Measurements from ENCODE around the gene PDZD7. TPM values are rescaled to one million over a fixed set of nuclear protein-coding genes. Genes with fewer than 3 reads are reported as not detected.

PDZD7 gene
- total RNA-seq, 1 experiment from 2014 or later = 2.3 TPM

GRCh38 chr10:101065481-101066145 lies 34.7 kb upstream of the PDZD7 start:
- H3K4me3 ChIP-seq (ENCODE audit: insufficient read depth, low read depth, low read length) = no peak overlapping the region; the same call in 1 of the 2 replicates

DNA sequence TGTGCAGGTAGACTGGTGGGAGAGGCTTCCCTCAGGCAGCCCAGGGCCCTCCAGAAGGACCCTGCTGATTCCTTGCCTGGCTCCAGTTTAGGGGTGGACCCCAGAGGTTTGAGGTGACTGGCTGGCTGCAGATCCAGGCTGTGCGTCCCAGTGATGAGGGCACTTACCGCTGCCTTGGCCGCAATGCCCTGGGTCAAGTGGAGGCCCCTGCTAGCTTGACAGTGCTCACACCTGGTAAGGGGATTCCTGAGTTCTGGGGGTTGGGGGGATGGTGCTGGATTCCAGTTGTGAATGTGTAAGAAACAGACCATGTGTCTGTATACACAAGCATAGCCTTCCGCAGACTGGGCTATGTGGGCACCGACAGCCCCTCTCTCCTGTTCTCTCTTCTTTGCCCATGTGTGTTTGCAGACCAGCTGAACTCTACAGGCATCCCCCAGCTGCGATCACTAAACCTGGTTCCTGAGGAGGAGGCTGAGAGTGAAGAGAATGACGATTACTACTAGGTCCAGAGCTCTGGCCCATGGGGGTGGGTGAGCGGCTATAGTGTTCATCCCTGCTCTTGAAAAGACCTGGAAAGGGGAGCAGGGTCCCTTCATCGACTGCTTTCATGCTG lies 33.6 kb upstream of the PDZD7 start:
- DNase-seq = no peak
- no peak overlapping the region for H3K4me3 ChIP-seq (ENCODE audit: insufficient read depth, low read depth, low read length)
- no peaks in the 10 kb centered on the region for H3K36me3 ChIP-seq (replicated peaks; ENCODE audit: control insufficient read depth, insufficient read depth, low read length)
- H3K27me3 ChIP-seq (ENCODE audit: control insufficient read depth, insufficient read depth, low read length) = peaks cover 62% of the 10 kb centered on the region

More at GRCh38 chr10:101065481-101066145, 34.7 kb upstream of the PDZD7 start:
- no peak for DNase-seq
- peaks cover 62% of the 10 kb centered on the region for H3K27me3 ChIP-seq (ENCODE audit: control insufficient read depth, insufficient read depth, low read length)
- no peaks in the 10 kb centered on the region for H3K36me3 ChIP-seq (replicated peaks; ENCODE audit: control insufficient read depth, insufficient read depth, low read length)

DNA sequence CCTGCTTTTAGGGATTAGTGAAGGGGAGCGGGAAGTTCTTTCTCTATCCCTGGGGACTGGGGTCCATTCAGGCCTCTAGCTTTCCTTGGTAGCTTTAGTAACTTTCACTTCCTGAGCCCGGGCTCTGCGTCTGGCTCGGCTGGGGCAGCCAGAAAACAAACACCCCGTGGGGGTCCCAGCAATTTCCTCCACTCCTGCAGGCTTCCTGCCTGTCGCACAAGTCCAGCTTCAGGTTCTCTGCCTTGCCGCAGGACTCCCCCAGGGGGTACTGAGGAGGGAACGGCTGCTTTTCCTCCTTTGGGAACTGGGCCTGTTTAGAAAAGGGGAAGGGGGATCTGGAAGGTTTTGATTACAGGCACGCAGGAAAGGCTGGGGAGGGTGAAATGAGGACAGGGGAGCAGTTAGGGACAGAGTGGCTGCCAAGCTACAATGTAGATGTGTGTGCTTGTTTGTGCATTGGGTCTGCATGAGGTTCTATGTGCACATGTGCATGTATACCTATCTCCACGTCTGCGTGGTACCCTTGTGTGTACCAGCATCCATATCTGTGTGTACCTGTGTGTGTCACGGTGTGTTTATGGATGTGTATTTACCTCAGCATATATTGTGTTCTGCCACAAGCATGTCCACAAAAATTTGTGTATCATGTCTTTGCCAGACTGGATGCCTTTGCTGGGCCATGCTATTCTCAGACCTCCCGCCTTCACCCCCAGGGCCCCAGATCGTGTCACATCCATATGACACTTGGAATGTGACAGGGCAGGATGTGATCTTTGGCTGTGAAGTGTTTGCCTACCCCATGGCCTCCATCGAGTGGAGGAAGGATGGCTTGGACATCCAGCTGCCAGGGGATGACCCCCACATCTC lies 32.9 kb upstream of the PDZD7 start:
- no peaks in the 10 kb centered on the region for H3K36me3 ChIP-seq (replicated peaks; ENCODE audit: control insufficient read depth, insufficient read depth, low read length)
- peak; percentile 76 for DNase-seq
- H3K27me3 ChIP-seq (ENCODE audit: control insufficient read depth, insufficient read depth, low read length) = peaks cover 62% of the 10 kb centered on the region
- peak overlapping the region; percentile 4; the same call in 1 of the 2 replicates for H3K4me3 ChIP-seq (ENCODE audit: insufficient read depth, low read depth, low read length)

GRCh38 chr10:101063050-101063525 lies 32.2 kb upstream of the PDZD7 start:
- Histone ChIP-seq H3K36me3 (replicated peaks; ENCODE audit: control insufficient read depth, insufficient read depth, low read length) (no peaks in the 10 kb centered on the region), H3K4me3 (ENCODE audit: insufficient read depth, low read depth, low read length) (peak overlapping the region; percentile 65), H3K27me3 (ENCODE audit: control insufficient read depth, insufficient read depth, low read length) (peaks cover 62% of the 10 kb centered on the region)
- DNase-seq = no peak

DNA sequence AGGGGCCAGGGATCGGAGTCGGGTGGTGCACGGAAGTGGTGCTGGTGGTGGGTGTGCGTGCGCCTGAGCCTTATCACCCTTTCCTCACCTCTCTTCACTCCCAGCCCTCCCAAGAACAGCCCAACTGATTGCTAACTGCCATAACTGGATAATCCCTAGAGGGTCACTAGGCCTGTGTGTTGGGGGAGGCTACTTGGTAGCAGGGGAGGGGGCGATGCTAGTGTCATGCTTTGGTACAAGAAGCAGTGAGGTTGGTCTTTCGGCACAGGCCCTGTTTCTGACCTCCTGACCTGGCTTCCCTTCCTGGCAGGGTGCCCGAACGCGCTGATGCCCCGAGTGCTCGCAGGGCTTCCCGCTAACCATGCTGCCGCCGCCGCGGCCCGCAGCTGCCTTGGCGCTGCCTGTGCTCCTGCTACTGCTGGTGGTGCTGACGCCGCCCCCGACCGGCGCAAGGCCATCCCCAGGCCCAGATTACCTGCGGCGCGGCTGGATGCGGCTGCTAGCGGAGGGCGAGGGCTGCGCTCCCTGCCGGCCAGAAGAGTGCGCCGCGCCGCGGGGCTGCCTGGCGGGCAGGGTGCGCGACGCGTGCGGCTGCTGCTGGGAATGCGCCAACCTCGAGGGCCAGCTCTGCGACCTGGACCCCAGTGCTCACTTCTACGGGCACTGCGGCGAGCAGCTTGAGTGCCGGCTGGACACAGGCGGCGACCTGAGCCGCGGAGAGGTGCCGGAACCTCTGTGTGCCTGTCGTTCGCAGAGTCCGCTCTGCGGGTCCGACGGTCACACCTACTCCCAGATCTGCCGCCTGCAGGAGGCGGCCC lies 31.5 kb upstream of the PDZD7 start:
- Histone ChIP-seq H3K4me3 (ENCODE audit: insufficient read depth, low read depth, low read length) (peak overlapping the region; percentile 65), H3K27me3 (ENCODE audit: control insufficient read depth, insufficient read depth, low read length) (peaks cover 60% of the 10 kb centered on the region), H3K36me3 (replicated peaks; ENCODE audit: control insufficient read depth, insufficient read depth, low read length) (no peaks in the 10 kb centered on the region)
- peak; percentile 92 for DNase-seq

DNA sequence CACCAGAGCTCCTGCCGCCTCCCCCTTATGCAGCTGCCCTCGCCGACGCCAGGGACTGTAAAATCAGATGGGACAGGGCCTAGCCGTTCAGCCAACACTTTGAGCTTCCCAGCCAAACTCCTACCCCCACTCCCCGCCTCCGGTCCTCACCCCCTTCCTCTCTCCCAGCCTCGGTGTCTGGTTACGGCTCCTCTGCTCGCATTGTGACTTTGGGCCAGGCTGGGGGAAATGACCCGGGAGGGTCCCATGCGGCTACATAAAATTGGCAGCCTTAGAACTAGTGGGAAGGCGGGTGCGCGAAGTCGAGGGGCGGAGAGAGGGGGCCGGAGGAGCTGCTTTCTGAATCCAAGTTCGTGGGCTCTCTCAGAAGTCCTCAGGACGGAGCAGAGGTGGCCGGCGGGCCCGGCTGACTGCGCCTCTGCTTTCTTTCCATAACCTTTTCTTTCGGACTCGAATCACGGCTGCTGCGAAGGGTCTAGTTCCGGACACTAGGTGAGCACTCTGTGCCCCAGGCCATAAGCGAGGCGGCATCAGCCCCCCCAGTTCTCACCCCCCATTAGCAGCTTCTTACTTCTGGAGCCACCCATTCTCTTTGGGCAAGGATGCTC lies 30.8 kb upstream of the PDZD7 start, which contains the start of gene KAZALD1:
TSS of gene KAZALD1 (plus strand) at position 366 of the 608 bp plus-strand sequence. CDS start 604 bp downstream, outside the sequence.
- DNase-seq = peak; percentile 90
- Histone ChIP-seq H3K36me3 (replicated peaks; ENCODE audit: control insufficient read depth, insufficient read depth, low read length) (no peaks in the 10 kb centered on the region), H3K27me3 (ENCODE audit: control insufficient read depth, insufficient read depth, low read length) (peaks cover 53% of the 10 kb centered on the region), H3K4me3 (ENCODE audit: insufficient read depth, low read depth, low read length) (peak within 1 kb of the TSS; percentile 65)

- DNase-seq = peak; percentile 99
- Histone ChIP-seq H3K27me3 (ENCODE audit: control insufficient read depth, insufficient read depth, low read length) (peaks cover 47% of the 10 kb centered on the region), H3K36me3 (replicated peaks; ENCODE audit: control insufficient read depth, insufficient read depth, low read length) (no peaks in the 10 kb centered on the region), H3K4me3 (ENCODE audit: insufficient read depth, low read depth, low read length) (peak overlapping the region; percentile 65)
Measured at GRCh38 chr10:101060951-101061623, 30.2 kb upstream of the PDZD7 start.

DNA sequence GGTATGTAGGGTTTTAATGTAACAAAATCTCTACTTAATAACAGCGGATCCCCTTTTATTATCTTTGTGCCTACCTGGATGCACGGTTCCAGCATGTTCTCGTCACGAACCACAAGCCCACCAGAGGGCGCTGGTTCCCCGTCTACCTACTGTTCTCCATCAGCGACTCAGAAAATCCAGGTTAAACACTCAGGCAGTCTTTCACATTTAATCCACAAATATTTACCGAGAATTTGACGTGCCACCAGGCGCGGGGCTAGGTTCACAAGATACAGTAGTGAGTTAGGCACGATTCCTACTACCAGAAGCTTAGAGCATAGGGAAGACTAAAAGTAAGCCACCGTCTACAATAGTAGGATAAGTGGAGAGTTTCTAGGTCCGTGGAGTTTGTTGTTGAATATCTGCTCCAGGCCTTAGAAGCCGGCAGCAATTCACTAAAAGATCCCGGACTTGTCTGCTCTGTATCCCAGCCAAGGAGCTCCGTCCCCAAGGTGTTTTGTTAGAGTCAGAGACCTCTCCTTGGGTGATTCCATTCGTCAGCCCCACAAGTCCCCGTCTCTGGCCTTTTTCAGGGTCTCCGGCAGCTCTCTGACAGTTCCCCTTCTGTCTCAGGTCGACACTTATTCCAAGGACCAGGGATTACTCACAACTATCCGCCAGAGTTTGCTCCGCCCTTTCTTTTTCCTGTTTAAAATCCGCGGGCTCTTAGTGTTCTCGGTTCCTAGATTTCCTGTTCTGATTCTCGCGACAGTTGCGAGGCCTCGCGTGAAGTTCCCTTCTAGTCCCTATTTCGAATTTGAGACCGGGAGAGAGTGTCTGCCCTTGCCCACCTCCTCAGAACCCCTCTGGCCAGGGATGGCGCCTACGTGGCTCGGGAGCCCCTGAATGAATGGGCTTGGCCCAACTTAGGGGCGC lies 29.4 kb upstream of the PDZD7 start:
- peak; percentile 76 for DNase-seq
- Histone ChIP-seq H3K36me3 (replicated peaks; ENCODE audit: control insufficient read depth, insufficient read depth, low read length) (no peaks in the 10 kb centered on the region), H3K4me3 (ENCODE audit: insufficient read depth, low read depth, low read length) (peak overlapping the region; percentile 65), H3K27me3 (ENCODE audit: control insufficient read depth, insufficient read depth, low read length) (peaks cover 39% of the 10 kb centered on the region)

DNA sequence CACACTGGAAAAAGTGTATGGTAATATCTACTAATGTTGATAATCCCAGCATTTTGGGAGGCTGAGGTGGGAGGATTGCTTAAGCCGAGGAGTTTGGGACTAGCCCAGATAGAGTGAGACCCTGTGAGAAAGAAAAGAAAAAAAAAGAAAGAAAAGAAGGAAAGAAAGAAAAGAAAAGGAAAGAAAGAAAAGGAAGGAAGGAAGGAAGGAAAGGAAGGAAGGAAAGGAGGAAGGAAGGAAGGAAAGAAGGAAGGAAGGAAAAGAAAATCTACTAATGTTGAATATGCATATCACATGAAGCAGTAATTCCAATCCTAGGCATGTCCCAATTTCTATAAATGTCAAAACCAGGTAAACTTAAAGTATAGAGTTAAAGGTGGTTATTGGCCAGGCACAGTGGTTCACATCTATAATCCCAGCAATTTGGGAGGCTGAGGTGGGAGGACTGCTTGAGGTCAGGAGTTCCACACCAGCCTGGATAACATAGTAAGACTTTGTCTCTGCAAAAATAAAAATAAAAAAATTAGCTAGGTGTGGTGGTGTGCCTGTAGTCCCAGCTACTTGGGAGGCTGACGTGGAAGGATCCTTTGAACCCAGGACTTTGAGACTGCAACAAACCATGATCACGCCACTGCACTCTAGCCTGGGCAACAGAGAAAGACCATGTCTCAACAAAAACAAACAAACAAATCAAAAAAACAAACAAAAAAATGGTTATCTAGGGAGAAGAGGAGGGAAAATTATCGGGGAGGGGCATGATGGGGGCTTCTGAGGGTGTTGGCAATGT lies 25.6 kb upstream of the PDZD7 start:
- H3K4me3 ChIP-seq (ENCODE audit: insufficient read depth, low read depth, low read length) = no peak overlapping the region
- H3K27me3 ChIP-seq (ENCODE audit: control insufficient read depth, insufficient read depth, low read length) = peaks cover 2% of the 10 kb centered on the region; the same call in 1 of the 2 replicates
- no peak for DNase-seq
- H3K36me3 ChIP-seq (replicated peaks; ENCODE audit: control insufficient read depth, insufficient read depth, low read length) = no peaks in the 10 kb centered on the region

DNA sequence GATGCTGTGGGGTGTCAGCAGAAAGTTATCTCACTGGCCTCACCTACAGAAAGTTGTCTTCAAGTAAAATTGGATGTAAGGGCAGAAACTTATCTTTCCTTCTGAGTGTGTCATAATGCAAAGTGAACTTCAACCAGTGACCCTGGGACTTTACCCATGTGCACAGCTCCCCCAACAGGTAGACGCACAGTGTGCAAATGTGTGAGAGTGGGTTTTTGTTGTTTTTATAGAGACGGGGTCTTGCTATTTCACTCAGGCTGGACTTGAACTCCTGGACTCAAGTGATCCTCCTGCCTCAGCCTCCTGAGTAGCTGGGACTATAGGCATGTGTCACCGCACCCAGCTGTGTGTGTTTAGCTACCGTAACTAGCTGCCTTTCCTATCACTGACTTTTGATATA lies 24.5 kb upstream of the PDZD7 start:
- H3K27me3 ChIP-seq (ENCODE audit: control insufficient read depth, insufficient read depth, low read length) = peaks cover 8% of the 10 kb centered on the region
- DNase-seq = no peak
- no peak overlapping the region for H3K4me3 ChIP-seq (ENCODE audit: insufficient read depth, low read depth, low read length)
- no peaks in the 10 kb centered on the region for H3K36me3 ChIP-seq (replicated peaks; ENCODE audit: control insufficient read depth, insufficient read depth, low read length)

DNA sequence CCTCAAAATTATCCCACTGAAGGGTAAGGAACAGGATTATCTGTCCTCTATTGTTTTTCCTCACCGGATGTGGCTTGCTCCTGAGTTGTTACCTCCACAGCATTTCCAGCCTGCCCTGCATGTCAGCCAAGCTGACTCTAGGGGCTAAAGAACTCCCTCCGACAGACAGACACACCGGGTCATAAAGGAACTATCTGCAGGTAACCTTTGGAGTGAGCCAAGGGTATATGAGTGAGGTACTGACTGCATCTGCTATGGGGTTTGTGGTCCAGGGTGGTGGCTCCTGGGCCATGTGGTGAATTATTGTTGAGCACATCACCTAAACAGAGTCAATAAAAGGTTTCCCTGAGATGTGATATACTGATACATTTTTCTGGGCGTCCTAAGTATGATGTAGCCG lies 23.9 kb upstream of the PDZD7 start:
- no peaks in the 10 kb centered on the region for H3K36me3 ChIP-seq (replicated peaks; ENCODE audit: control insufficient read depth, insufficient read depth, low read length)
- DNase-seq = no peak
- H3K27me3 ChIP-seq (ENCODE audit: control insufficient read depth, insufficient read depth, low read length) = peaks cover 13% of the 10 kb centered on the region
- no peak overlapping the region for H3K4me3 ChIP-seq (ENCODE audit: insufficient read depth, low read depth, low read length)

DNA sequence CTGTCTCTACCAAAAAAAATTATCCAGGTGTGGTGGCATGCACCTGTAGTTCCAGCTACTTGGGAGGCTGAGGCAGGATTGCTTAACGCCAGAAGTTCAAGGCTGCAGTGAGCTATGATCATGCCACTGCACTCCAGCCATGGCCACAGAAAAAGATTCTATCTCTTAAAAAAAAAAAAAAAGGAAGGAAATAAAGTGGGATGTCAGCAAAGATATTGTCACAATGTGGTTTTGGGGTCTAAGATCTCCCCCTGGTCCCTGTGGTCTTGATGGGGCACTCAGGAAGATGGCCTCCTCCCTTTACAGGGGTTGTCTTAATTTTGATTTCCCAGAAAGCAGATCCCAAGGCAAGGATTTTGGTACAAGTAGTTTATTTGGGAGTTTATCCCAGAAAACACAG lies 23.4 kb upstream of the PDZD7 start:
- peaks cover 18% of the 10 kb centered on the region for H3K27me3 ChIP-seq (ENCODE audit: control insufficient read depth, insufficient read depth, low read length)
- H3K4me3 ChIP-seq (ENCODE audit: insufficient read depth, low read depth, low read length) = no peak overlapping the region
- no peaks in the 10 kb centered on the region for H3K36me3 ChIP-seq (replicated peaks; ENCODE audit: control insufficient read depth, insufficient read depth, low read length)
- no peak for DNase-seq

Measured in H7 (cell line).